Measurements from ENCODE around the gene KCNQ1OT1.

The KCNQ1OT1 gene

DNA sequence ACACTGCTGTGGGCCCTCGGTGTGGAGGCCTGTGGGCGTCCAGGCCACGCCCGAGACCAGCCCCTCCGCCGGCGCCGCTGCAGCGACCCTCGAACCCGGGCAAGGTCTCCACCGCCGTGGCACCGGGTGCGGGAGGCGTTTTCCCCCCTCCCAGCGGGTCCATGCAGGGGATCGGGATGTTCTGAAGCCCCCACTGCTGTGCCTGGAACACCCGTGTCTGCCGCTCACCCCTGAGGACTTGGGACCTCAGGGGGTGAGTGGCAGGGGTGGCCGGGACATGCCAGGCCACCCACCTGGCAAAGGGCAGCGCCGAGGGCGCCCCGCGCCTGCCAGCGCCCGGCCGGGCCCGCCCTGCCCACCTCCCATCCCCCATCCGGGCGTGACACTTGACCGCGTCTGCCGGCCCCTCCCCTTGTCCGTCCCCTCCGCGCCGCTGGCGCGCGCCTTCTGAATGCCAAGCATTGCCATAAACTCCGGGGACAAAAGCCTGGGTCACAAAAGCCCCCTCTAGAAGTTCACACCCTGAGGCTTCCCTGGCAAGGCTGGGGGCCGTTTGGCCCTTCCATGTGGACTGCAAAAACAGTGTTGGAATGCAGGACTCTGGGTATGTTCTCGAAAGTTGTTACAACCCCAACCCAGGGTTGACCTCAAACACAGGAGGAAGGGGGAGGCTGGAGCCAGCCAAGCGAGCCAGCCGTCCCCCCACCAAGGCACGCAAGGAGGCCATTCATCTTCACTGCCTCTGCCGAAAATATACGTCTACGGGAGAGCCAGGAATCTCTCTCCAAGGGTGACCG, 819 bp upstream of the KCNQ1OT1 start:
- no peak for DNase-seq

GRCh38 chr11:2699185-2699530, 636 bp downstream of the KCNQ1OT1 start:
- no peak for DNase-seq

DNA sequence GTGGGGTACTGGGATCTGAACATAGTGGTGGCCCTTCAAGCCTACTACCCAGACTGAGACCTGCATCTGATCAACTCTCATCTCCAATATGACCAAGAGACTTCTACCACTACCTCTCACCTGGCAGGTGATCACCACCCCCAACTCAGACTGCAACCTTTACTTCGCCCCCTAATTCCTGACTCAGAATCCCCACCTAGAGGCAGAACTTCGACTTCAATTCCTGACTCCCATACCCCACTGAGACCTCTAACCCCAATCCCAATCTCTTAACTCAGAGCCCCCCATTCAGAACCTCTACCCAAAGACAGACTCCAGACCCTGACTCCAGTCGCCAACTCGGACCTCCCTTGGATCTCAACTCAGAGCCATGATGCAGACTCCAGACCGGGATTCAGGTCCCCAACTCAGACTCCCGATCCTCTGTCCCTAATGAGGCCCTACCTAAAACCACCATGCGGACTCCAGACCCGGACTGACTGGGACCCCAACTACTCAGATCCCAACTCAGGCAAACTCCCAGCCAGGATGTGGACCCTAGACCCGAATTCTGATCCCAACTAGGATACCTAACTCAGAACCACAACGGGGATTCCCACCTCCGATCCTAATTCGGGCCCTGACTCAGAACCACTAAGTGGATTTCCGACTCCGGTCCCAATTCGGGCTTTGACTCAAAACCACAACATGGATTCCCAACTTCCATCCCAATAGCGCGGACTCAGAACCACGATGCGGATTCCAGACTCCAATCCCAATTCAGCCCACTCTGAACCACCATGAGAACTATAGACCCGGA, 1.2 kb downstream of the KCNQ1OT1 start:
- DNase-seq, result no peak

GRCh38 chr11:2697866-2698265, 1.9 kb downstream of the KCNQ1OT1 start:
- no peak for DNase-seq

GRCh38 chr11:2696455-2696854, 3.3 kb downstream of the KCNQ1OT1 start:
- no peak for DNase-seq

GRCh38 chr11:2694995-2695939, 4.5 kb downstream of the KCNQ1OT1 start:
- no peak for DNase-seq

- no peak for DNase-seq
Observed at GRCh38 chr11:2694495-2694894, 5.3 kb downstream of the KCNQ1OT1 start.

GRCh38 chr11:2693271-2694261, 6.2 kb downstream of the KCNQ1OT1 start:
- peak; percentile 11 for DNase-seq

DNA sequence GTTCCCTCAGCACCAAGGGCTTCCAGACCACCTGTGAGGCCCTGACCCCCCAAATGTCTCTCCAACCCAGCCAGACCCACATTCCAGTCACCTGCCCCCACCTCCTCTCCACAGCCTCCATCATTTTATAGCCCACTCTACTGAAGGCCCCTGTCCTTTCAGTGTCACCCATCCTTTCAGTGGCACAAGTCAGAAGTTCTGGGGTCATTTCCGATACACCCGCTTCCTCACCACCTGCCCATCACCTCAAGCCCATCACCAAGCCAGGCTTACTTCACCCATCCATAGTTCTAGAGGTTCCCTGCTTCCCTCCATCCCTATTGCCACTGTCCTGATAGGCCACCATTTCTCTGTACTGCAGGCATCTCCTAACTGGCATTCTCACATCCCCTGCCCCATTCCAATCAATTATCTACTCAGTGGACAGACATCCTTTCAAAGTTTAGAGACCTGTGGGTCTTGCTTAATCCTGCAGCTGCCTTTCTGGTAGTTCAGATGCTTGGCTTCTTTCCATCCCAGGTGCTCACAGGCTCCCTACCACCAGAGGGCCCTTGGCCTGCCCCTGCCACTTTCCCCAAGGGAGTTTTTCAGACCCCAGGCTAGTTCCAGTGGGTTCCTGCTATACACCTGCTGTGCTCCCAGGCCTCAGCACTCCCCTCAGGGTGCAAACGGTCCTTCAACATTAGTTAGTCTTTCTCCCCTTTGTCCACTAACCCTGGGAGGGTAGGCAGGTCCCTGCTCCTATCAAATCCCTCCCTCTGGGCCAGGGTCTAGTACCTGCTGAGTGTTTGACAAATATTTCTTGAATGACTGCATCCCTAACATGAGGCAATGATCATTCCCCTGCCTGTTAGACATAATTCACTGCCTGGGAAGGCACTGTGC, 7.6 kb downstream of the KCNQ1OT1 start:
- DNase-seq, result peak; percentile 8

DNA sequence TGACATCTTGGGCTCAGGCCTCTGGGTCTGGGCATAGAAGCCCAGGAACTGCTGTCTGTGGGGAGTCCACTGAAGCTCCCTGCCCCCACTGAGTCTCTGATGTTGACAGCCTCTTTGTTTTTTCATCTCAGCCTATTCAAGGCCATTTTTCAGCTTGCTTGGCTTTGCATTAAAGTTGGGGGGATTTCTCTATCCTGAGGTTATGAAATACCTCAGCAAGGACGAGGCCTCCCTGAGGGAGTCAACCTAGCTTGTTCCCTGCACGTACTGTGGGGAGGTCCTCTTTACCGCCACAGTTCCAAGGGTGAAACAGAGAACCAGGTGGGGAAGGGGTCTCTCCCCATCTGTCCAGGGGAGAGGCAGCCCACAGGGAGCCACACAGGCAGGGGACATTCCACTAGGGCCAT, 8.4 kb downstream of the KCNQ1OT1 start:
- DNase-seq, result no peak

DNA sequence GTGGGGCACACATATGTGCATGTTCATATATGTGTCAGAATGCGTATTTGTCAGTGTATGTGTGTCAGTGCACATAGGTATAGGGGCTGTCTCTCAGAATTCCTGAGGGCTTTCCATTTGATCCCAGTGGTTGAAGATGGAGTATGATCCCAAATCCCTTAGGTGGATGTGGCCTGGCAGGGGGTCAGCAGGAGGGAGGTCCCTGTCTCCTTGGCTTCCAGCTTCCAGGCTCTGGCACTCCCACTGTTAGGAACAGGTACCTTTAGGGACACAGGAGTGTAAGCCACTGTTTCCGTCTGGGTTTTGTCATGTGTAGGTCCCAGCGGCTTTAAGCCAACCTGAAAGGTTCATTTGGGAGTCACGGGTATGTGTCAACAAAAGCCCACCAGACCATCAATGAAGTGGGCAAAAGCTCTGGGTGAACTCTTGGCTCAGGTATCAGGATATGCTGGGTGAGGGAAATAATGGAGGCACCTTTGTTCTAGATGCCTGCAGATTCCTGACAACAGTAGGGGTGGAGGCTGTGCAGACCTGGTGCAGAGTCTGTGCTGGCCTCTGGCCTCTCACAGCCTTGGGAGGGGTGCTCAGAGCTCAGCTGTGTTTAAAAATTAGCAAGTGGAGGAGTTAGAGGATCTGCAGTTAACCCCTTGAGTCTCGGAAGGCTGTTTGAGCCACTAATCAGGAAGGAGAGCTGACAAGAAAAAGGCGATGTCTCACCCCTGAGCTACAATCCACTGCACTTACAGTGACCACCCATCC, 9.0 kb downstream of the KCNQ1OT1 start:
- DNase-seq, result peak; percentile 11

DNA sequence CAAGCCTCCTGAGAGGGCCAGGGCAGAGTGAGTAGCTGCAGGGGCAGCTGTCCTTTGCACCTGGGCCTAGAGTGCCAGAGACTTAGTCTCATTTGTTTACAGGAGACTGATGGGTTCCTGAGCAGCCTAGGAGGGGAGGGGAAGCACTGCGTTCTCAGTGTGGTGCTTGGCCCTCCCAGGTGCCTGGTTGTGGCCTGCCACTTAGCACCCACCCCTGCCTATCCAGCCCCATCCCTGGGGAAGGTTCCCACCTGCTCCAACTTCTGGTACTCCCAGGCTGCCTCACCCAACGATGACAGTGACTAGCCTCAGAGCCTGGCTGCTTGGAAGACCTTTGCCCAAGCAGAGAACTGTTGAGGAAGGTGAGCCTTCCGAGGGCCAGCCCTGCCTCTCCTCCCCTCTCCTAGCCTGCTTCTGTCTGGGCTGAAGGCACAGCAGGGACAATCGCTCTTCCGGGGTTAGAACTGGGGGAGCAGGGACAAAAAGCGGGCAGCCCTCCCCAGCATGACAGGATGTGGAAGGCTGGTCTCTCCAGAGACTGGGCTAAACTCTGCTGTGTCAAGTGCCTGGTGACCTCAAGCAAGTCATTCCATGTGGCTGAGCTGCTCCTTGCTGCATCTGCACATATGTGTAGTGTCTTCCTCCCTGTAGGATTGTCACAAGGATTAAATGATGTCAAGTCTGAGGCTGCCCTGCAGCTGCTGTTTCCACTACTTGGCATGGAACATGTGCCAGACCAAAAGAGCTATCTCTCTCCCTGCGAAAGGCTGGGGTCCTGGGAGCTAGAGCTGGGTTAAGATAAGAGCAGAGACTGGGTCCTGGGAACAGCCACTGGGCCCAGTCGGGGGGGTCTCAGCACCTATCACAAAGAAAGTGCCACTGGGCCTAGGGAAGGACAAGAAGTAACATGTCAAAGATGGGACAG, 9.9 kb downstream of the KCNQ1OT1 start:
- peak; percentile 6 for DNase-seq

- peak; percentile 15 for DNase-seq
Observed at GRCh38 chr11:2688381-2689231, 11.2 kb downstream of the KCNQ1OT1 start.

DNA sequence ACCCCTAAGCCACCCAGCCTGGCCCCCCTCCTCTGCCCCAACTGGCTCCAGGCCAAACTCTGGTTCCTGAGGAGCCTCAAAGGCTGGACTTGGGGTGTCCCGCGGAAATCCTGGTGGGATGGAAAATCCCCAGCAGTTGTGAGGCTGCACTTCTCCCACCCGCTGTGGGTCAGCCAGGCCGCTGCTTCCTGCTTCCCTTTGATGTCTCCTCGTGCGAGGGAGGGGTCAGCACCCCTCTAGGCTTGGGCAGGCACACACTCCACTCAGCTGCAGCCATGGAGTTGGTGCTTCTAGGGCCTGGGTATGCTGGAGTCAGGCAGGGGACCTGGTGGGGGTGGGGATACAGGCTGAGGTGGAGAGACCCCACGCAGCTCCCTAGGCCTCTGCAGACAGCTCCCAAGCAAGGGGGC, 12.0 kb downstream of the KCNQ1OT1 start:
- DNase-seq, result peak; percentile 10

- DNase-seq, result peak; percentile 5
Observed at GRCh38 chr11:2687223-2687530, 12.6 kb downstream of the KCNQ1OT1 start.

- DNase-seq, result peak; percentile 12
Observed at GRCh38 chr11:2686360-2687222, 13.2 kb downstream of the KCNQ1OT1 start.

All from activated T-cell treated with anti-CD3 and anti-CD28 coated beads, Interleukin-2, amount 50 U/mL, for 1 hour (primary cell).